Activated gamma-delta T cell (primary cell): ENCODE data around the gene YEATS2.
"Not testable (repeated sequence)": the region's sequence is repeated elsewhere in the genome, so short reads cannot be mapped to it uniquely, and the experiment has no call there.

ENCODE experiments used
- DNase-seq: peaks from one replicate; lab custom pipeline; 2025; lab: John Stamatoyannopoulos, UW

YEATS2 gene

GRCh38 chr3:183714622-183715021, 17.0 kb downstream of the YEATS2 start:
- no peak for DNase-seq

- DNase-seq: no peak
Measured at GRCh38 chr3:183718012-183718411, 20.4 kb downstream of the YEATS2 start.

GRCh38 chr3:183725387-183725786, 27.8 kb downstream of the YEATS2 start:
- no peak for DNase-seq

GRCh38 chr3:183728204-183728603, 30.6 kb downstream of the YEATS2 start:
- DNase-seq: no peak

GRCh38 chr3:183730361-183730760, 32.8 kb downstream of the YEATS2 start:
- no peak for DNase-seq

- DNase-seq: no peak
Measured at GRCh38 chr3:183731611-183732010, 34.0 kb downstream of the YEATS2 start.

DNA sequence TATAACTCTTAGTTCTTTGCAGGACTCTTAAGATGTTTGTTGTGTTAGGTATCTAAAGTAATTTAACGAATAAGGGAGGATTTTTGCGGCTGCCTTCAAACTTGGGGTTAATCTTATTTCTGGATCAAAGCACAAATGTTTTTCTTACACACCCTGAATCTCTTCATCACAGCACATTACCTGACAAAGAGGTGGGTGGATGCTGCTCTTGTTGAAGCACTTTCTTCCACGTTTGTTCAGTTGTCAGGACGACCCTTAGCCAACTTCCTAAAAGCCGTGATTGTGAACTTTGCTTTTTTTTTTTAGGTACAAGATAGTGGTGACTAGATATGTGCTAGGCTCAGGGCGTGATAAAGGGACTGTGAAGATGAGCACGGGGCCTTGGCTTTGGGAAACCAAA, 36.0 kb downstream of the YEATS2 start:
- DNase-seq: no peak

DNA sequence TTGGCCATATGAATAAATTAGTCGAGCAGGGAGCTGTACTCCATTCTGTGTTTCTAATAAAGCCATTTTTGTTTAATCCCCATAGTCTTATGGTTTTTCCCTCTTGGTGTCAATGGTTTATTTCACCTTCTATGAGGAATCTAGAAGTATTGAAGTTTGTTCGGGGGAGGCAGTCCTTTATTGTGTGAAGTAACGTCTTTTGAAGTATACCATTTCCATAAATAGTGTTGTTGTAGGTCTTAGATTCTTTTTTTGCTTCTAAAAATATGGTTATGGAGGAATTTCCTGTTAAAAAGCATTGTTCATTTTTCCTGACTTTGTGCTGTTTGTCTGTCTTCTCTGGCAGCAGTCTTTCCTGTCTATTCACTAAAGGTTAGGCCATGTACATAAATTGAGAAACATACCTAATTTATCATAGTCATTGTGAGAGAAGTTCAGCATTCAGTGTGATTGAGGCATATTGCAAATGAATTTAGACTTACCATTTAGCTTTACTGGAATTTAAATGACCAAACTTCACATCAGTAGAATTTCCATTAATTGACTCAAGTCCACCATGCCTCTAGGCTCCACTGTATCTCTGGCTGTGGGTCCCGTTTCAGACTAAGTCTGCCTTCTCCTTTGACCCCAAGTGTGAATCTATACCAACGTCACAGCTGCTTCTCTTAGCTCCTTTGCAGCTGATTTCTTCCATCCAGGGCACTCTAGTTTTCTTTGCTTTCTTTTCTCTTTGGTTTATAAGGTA, 37.3 kb downstream of the YEATS2 start:
- no peak for DNase-seq

- DNase-seq: no peak
Measured at GRCh38 chr3:183737116-183737515, 39.5 kb downstream of the YEATS2 start.

- DNase-seq: not testable (repeated sequence)
Measured at GRCh38 chr3:183740154-183740553, 42.6 kb downstream of the YEATS2 start.

DNA sequence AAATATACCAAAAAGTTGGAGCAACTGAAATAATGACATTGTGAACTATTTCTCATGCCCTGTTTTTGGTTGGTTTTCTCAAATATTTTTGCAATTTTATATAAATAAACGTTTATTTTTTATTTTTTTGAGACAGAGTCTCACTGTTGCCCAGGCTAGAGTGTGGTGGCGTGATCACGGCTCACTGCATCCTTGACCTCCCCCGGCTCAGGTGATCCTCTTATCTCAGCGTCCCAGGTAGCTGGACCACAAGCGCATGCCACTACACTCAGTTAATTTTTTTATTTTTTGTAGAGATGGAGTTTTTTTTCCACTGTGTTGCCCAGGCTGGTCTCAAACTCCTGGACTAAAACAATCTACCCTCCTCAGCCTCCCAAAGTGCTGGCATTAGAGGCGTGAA, 45.6 kb downstream of the YEATS2 start:
- DNase-seq: no peak

DNA sequence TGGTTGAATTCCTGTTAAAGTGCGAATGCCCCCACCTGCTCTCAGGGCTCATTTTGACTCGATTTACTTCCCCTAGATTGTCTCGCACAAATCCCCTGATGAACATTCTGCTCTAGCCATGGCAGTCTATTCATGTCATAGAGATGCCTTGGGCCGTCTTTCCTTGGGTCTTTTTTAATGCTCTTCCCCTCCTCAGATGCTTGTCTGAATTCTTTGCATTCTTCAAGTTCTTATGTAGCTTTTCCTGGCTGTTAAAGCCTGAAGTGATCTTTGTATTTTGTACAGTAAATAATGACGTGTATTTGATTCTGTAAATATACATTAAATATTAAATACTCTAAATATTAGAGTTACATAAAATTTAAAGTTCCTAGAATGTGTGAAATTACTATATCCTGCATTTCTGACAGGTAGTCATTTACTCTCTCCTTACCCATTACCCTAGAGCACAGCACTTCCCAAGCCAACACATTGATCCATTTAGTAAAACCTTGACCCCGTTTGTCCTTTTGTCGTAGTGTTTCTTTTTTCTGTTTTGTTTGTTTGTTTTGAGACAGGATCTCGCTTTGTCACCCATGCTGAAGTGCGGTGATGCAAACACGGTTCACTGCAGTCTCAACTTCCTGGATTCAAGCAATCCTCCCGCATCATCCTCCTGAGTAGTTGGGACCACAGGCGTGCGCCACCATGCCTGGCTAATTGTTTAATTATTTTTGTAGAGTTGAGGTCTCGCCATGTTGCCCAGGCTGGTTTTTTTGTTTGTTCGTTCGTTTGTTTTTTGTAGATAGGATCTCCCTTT, 47.9 kb downstream of the YEATS2 start:
- DNase-seq: no peak

DNA sequence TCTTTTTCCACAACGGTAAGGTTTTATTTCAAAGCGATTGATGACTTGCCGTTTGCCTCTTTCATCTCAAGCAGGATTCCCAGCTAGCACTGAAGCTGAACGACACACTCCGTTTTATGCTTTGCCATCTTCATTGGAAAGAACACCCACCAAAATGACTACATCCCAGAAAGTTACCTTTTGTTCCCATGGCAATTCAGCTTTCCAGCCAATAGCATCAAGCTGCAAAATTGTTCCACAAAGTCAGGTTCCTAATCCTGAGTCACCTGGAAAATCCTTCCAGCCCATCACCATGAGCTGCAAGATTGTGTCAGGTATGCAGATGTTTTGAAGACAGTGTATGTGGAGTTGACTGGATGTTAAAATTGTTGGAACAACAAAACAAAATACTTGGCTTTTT, 56.5 kb downstream of the YEATS2 start:
- DNase-seq: no peak

- no peak for DNase-seq
Measured at GRCh38 chr3:183762304-183762703, 64.7 kb downstream of the YEATS2 start.

DNA sequence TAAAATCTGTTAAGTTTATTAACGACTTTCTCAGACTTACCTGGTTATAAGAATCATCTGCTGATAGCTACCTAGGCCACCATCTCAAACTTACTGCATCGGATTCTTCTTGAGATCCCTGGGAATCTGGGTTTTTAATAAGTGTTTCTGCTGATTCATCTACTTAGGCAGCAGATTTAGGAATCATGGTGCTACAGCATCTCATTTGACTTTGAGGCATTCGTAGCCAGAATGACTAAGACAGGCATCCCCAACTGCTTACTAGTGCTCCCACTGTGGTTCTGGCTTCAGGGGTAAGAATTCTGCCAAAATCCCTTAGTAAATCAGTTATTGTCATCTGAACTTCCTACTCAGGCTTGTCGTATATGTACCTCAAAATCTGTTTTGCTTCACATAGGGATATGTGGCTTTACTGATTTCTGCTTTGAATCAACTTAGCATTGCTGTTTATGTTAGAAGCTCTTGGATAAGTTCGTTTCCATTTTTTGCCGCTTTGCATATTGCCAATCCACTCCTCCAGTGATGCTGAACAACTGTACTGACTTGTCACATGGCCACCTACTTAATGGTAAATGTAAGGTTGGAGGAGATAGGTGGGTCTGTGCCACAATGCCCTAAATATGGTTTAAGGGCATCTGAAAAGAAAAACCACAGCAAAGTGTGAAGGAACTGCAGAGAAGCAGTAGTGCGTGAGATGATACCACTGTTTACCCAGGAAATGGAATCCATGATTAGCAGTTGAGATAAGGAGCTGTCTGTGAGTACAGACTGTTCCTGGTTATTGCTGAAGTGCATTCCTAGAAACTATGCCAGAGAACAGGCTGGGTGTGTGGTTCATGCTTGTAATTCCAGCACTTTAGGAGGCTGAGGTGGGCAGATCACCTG, 67.5 kb downstream of the YEATS2 start:
- DNase-seq: no peak

GRCh38 chr3:183766107-183766506, 68.5 kb downstream of the YEATS2 start:
- DNase-seq: no peak

GRCh38 chr3:183766745-183767606, 69.4 kb downstream of the YEATS2 start:
- DNase-seq: no peak

GRCh38 chr3:183768114-183768513, 70.5 kb downstream of the YEATS2 start:
- no peak for DNase-seq

DNA sequence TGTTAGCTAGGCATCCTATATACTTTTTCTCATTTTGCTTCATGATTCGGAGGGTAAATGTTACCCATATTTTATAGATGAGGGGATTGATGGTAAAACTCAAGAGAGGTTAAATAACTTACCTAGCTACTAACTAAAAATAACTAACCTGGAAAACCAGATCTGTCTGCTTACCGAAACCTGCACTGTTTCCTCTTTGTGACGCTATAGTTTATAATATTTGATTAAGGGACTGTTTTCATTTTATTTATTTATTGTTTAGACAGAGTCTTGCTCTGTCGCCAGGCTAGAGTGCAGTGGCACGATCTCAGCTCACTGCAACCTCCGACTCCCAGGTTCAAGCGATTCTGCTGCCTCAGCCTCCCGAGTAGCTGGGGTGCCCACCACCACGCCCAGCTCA, 71.9 kb downstream of the YEATS2 start:
- DNase-seq: no peak

- DNase-seq: no peak
Measured at GRCh38 chr3:183774631-183775030, 77.0 kb downstream of the YEATS2 start.

DNA sequence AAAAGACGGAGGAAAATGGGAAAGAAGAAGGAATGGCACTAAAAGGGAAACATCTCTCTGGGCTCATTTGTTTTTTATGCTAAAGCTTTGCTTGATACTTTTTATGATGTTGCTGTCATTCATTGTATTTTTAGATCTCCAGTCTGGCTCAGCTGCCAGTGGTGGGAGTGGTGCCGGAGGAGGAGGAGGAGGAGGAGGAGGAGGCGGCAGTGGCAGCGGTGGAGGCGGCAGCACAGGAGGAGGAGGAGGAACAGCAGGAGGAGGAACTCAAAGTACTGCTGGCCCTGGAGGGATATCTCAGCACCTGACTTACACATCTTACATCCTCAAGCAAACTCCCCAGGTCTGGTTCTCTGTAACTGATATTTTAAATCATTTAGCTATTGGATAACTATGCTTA, 78.2 kb downstream of the YEATS2 start:
- DNase-seq: no peak
